ENCODE data around the gene TTC32.

DNA sequence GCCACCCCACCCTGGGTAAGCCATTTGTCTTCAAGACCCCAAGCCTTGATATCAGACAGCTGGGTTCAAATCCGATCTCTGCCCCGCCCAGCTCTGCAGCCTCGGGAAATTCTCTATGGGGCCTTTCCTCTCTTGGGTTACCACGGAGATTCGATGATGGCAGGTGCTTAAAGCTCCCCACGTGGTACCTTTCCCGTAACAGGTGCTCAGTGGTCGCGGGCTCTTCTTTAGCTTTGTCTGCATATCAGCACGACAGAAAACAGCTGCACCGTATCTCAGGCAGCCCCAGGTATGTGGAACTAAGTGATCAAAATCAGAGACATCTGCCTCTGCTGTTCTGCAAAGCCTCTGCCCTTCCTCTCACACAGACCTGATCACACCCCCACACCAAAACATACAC, 37.4 kb downstream of the TTC32 start:
- TF ChIP-seq EZH2 (optimal IDR thresholded peaks at IDR 0.05; ENCODE audit: low read depth, low read length) (no peak), EZH2phosphoT487 (IDR thresholded peaks at IDR 0.05; ENCODE audit: low read length) (no peak)
